GM19099 (cell line): Measurements from ENCODE around the gene ALOX5.

Experiments
- POLR2A ChIP-seq: IDR thresholded peaks from 3 replicates; pipeline ENCODE4 v1.6.1; 2011; ENCODE audit warnings: low read depth; ENCODE audit not compliant: insufficient read length; ENCODE audit errors: extremely low read depth

ALOX5 gene

DNA sequence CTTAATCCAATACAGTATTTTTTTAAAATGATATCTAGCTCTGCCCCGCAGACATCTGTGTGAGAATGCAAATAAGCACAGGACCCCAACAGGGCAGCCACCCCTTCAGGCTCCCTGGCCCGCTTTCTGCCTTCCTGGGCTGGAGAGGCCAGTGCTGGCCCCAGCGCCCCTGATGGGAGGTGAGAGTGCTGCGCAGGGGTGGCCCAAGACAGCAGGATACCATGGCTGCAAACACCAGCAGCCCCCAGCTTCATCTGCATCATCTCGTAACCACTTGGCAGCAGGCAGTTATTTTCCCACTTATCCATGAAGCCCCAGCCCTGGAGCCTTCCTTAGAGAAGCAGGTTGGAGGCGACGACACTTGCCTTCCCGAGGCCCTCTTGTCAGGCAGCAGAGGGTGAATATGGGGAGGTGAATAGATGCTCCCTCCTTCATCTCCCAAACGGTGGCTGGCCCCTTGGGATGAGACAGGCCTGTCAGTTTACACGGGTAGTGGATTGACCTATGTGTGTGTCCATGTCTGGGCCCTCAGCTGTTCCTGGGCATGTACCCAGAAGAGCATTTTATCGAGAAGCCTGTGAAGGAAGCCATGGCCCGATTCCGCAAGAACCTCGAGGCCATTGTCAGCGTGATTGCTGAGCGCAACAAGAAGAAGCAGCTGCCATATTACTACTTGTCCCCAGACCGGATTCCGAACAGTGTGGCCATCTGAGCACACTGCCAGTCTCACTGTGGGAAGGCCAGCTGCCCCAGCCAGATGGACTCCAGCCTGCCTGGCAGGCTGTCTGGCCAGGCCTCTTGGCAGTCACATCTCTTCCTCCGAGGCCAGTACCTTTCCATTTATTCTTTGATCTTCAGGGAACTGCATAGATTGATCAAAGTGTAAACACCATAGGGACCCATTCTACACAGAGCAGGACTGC is 71.2 kb downstream of the ALOX5 start:
- no peak for TF ChIP-seq POLR2A

DNA sequence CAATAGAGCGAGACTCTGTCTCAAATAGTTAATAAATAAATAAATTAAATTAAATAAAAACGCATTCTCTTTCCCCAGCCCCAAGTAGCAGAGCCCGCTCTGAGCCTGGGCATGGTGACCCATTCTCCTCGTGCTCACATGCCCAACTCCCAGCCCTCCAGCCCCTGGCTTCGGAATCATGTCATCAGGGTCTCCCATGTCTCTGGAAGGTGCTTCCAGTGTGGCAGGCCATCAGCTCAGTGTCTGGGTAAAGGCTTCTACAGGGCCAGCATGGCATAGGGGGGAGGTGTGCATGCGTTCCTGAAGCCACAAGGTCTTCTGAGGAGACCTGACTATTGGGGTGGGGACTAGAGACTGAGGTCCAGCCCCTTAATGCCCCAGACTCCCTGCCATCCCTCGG is 72.8 kb downstream of the ALOX5 start:
- TF ChIP-seq POLR2A = no peak

DNA sequence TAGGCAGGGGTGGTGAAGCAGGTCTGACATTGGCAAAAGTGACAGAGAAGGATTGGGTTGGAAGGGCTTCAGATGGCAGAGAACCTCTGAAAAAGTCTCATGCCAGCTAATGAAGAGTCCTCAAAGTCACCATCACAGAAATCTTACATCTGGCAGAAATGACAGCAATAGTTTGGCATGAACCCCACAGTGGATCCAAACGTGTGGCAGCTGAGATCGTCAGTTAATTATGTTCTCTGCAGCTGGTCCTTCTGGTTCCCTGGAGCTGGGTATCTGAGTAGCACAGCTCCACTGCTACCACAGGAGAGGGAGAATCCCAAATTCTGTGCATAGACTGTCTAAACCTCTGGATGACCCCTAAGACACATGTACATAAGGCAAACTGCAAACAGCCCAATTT is 73.4 kb downstream of the ALOX5 start:
- TF ChIP-seq POLR2A = no peak

DNA sequence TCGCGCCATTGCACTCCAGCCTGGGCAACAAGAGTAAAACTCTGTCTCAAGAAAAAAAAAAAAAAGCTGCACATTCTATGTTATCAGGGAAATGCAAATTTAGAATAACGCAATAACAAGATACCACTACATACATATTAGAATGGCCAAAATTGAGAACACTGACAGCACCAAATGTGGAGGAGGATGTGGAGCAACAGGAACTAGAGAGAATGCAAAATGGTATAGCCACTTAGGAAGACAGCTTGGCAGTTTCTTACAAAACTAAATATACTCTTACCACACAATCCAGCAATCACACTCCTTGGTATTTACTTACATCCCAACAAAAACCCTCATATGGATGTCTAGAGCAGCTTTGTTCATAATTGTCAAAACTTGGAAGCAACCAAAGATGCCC is 76.8 kb downstream of the ALOX5 start:
- TF ChIP-seq POLR2A = no peak

DNA sequence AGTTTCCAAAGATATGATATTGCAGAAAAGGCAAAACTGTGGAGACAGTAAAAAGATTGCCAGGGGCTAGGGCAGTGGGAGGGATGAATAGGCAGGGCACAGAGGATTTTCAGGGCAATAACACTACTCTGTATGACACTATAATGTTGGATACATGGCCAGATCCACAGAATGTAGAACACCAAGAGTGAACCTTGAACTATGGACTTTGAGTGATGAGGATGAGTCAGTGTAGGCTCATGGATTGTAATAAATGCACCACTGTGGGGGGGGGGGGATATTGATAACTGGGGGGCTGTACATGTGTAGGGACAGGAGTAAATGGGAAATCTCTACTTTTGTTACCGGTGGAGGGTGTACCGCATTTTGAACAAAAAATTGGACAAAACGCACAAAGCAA is 77.4 kb downstream of the ALOX5 start:
- no peak for TF ChIP-seq POLR2A

DNA sequence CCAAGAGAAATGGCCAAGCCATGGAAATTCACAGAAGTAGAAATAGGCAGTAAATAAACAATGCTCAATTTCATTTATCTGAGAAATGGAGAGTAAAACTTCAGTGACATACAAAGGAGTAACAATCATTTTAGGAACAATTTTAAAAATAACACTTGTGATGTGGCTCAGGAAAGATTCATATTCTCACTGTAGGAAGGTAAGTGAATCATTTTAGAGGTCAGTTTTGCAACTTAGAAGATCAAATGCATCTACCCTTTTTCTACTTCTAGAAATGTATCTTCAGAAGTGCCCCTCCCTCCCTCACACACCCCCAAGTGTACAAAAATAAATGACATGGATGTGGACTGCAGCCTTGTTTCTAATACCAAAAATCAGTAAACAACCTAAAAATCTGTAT is 78.3 kb downstream of the ALOX5 start:
- no peak for TF ChIP-seq POLR2A

DNA sequence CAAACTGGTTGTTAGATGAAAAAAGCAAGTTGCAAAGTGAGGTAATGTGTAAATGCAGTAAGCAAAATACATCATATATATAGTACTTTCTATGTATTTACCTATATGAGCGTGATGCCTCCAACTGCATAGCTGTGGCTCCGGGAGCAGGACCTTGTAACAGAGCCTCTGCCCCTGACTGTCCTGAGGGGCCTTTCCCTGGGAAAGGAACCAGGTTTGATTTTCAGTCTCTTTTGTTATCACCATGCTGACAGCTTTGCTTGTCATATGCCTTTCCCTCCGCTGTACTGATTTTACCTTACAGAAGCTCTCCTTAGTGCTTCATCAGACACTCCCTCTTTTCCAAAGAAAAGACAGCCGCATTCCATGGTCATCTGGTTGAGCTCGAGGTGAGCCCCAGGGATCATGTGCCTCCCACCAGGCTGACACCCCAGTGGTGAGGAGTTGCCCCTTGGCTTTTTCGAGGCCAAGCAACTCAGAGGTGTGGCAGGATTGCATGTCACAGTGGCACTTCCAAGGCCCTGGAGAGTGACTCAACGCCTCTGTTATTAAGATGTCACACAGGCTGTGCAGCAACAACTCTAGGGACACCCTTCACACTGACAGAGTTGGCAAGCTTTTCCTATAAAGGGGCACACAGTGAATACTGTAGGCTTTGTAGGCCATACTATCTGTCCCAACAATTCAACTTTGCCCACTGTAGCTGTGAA is 78.9 kb downstream of the ALOX5 start:
- no peak for TF ChIP-seq POLR2A

DNA sequence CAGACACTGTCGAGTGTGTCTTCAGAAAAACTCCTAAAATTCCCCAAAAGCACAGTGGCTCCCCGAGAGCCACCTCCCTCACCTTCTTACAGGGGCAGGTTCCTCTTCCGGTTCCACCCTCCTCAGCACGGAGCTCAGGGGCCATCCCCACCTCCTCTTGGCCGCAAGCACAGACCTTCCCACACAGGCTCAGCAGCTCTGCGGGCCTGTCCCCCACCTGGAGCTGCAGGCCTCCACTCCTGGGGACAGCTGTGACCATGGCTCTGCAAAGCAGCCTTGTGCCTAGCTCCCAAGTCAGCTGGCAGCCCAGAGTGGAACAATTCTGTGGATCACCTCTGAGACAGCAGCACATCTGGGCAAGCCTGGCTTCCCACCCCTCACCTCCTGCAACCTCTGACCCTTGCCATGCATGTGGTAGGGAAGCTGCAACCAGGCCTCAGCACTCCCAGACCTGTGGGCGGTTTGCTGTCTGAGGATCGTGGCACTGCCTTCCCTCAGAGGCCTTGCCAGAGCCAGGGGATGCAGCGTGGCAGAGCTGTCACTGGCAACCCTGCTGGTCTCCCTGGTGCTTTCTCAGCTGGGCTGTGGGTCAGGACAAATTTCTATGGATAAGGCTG is 79.7 kb downstream of the ALOX5 start:
- TF ChIP-seq POLR2A = no peak

DNA sequence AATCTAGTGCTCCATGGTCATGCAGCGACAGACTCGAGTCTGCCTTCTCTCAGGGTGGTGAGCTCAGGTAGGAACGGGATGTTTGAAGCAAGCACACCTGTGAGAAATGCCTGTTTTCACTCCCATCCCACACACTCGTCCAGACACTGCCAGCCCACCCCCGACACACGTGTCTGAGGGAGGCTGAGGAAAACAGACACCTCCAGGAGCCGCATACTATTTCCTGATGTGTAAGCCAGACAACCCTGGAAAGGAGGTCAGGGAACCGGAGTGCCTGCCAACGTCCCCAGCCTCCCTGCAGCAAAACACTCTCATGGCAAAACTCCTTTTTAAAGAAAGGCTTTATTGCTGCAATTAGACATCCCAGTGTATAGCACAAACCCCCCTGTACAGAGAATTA is 80.2 kb downstream of the ALOX5 start:
- TF ChIP-seq POLR2A = no peak

DNA sequence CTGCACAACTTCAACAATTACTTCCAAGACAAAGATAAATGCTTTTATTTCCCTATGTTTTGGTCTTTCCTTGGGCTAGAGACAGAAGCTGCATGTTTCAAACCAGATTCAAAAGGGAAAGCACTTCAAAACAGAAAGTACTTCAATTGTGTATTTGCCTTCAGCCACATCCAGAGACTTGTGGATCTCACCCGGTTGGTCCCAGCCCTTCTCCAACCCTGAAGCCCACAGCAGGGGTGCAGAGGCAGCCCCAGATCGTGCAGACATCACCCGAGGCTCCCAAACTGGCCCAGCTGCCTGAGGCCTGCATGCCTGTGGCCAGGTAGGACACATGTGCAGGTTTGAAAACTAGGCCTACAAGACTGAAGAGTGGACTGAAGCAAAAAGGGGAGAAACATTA is 80.8 kb downstream of the ALOX5 start:
- no peak for TF ChIP-seq POLR2A

DNA sequence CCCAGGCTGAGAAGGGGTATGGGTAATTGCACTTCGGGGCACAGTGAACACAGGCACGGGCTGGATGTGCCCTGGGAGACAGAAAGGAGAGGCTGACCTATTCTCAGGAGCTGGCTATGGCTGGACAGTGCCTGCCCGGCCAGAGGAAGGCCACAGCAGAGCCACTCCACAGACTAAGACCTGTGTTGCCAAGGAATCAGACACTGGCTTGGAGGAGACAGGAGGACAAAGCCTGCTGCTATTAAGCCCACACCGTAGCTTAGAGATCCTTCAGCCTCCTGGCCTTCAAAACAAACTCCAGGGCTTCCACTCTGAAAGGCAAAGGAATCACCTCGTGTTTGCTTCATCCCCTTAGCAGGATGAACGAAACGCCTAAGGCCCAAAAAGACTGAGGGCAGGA is 82.2 kb downstream of the ALOX5 start:
- no peak for TF ChIP-seq POLR2A

DNA sequence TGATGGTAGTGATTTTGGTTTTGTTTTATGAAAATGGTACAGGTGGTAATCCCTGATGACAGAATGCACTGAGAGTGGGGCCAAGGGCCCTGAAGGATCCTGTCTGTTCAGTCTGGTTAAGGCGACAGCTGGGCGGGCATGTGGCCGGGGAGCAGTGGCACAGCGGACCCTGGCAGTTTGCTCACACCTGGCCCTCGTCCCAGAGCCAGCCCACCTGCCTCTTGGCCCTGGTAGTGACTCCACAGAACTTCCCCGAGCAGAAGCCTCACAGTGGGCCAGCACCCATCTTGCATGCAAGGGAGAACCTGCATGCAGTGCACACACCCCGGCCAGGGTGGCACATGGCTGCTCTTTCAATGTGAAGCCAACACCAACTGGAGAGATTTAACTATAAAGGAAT is 82.8 kb downstream of the ALOX5 start:
- no peak for TF ChIP-seq POLR2A

DNA sequence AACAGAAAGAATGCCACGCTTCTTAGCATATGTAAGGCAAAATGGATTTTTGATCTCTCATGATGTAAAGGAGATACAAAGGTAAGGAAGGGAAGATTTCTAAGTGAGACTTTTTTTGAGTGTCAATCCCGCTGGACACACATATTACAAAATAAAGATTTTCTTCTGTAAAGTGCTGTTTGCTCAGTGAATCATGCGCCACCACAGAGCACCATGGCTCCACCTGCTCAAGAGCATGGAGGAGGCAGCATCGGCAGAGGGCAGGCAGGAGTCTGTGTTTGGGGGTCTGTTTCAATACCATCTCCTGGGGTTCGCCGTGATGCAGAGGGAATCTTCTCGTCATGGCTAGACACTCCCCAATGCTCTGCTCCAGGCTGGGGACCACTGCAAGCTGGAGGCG is 83.5 kb downstream of the ALOX5 start:
- no peak for TF ChIP-seq POLR2A

DNA sequence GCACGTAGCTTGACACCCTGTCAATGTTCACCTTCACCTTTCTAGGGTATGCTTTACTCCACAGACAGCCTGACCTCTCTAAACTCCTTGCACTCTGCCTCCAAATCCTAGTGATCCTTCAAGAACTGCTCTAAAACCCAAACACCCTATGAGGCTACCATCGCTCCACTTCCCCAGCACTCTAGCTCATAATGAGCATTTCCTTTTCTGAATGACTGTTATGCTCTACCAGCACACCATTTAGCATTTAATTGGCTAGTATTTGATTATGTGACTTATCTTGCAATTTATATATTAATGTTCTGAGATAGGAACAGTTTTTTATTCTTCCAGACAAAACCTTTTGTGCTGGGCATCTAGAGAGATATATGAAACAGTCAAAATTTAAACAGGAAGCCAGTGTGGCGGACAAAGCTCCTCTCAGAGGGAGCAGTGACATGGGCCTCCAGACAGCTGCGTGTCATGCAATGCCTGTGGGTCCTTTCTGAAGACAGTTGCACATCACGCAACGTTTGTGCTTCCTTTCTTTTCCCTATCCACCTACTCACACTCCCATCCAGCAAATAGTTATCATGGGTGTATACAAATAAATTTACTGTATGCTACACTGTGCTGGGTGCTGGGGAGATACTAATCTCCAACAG is 86.3 kb downstream of the ALOX5 start:
- no peak for TF ChIP-seq POLR2A

DNA sequence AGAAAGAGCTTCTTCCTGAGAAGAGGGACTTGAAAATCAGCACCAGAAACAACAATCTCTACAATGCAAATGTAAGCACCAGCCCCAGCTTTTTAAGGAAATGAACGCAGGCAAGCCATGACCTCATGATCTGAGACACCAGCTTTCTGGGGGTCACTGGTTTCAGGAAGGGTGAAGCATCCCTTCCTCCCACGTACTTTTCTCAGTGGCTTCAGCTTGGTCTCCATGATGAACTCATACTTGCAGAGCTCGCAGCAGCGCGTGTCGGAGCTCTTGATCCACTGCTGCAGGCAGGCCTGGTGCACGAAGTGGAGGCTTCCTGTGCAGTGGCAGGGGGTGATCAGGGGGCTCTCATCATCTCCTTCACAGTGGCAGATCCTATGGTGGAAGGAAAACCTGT is 87.0 kb downstream of the ALOX5 start:
- peak; percentile 74 for TF ChIP-seq POLR2A
